B cell (primary cell): ENCODE measurements around the gene SPAM1. TPM values are rescaled to one million over a fixed set of nuclear protein-coding genes. Genes with fewer than 3 reads are reported as not detected.

Experiments
- ATAC-seq: fragments of 200-7000 bp; cut with Tn5 transposase; one replicate; pipeline ENCODE4 v1.10.0; 2021; ENCODE audit warnings: low read depth, mild to moderate bottlenecking, moderate number of reproducible peaks, moderate library complexity
- CTCF ChIA-PET: fragments of 350-600 bp; sonication (Branson Sonifier 250); formaldehyde crosslinking; loops from one replicate; lab custom pipeline; 2021; ENCODE audit warnings: antibody characterized with exemption, inconsistent platforms; lab: Charles Lee
- POLR2A ChIA-PET: fragments of 350-600 bp; sonication (Branson Sonifier 250); formaldehyde crosslinking; loops from one replicate; lab custom pipeline; 2021; ENCODE audit warnings: antibody characterized with exemption; lab: Charles Lee
- DNase-seq: peaks from one replicate; pipeline ENCODE4 v3.0.0; 2013
- H2AFZ ChIP-seq: 2 replicates; pipeline ENCODE4 v1.6.1; 2012; ENCODE audit warnings: mild to moderate bottlenecking, low read depth, low read length; ENCODE audit not compliant: insufficient read depth, poor library complexity, severe bottlenecking
- H3K27ac ChIP-seq, 2 donors: 1 replicate in 1 of 2; 2 replicates in 1 of 2; pipeline ENCODE4 v1.5.1; 2012 to 2013; ENCODE audit warnings: low read length in 2 of 2, mild to moderate bottlenecking in 2 of 2, moderate library complexity in 1 of 2
- H3K27me3 ChIP-seq, 4 experiments: fragments of 200-600 bp in 1 of 4; sonication (generic) in 1 of 4; replicated peaks in 1 of 4; 1 replicate in 2 of 4; 2 replicates in 2 of 4; pipeline versions ENCODE4 v1.6.1 to v1.7.0; 2013 to 2016; ENCODE audit warnings: low read length in 3 of 4, mild to moderate bottlenecking in 2 of 4, mixed read lengths in 1 of 4, moderate library complexity in 1 of 4; ENCODE audit not compliant: insufficient read depth in 4 of 4, control insufficient read depth in 3 of 4; ENCODE audit errors: control extremely low read depth in 1 of 4
- H3K36me3 ChIP-seq, 2 experiments: replicated peaks in 1 of 2; 1 replicate in 1 of 2; 2 replicates in 1 of 2; pipeline versions ENCODE4 v1.6.1 to v1.7.1; 2013; ENCODE audit warnings: low read length in 1 of 2; ENCODE audit not compliant: insufficient read depth in 2 of 2, control insufficient read depth in 1 of 2; ENCODE audit errors: control extremely low read depth in 1 of 2, extremely low read depth in 1 of 2
- H3K4me1 ChIP-seq, 2 donors: fragments of 200-600 bp in 1 of 2; sonication (generic) in 1 of 2; 1 replicate in 1 of 2; 2 replicates in 1 of 2; pipeline versions ENCODE4 v1.5.1 to v1.6.1; 2013 to 2017; ENCODE audit warnings: low read length in 2 of 2; ENCODE audit not compliant: control insufficient read depth in 2 of 2, insufficient read depth in 2 of 2
- H3K4me2 ChIP-seq: replicated peaks from 2 replicates; pipeline ENCODE3; 2012; ENCODE audit warnings: mild to moderate bottlenecking, low read depth, low read length; ENCODE audit not compliant: poor library complexity, severe bottlenecking
- H3K4me3 ChIP-seq, 5 experiments: fragments of 200-600 bp in 1 of 5; sonication (generic) in 1 of 5; 1 replicate in 3 of 5; 2 replicates in 2 of 5; pipeline versions ENCODE4 v1.5.1 to v1.7.0; 2011 to 2016; ENCODE audit warnings: low read length in 4 of 5, mild to moderate bottlenecking in 4 of 5, low read depth in 2 of 5, control low read depth in 1 of 5, moderate library complexity in 1 of 5; ENCODE audit not compliant: insufficient read depth in 1 of 5; ENCODE audit errors: control extremely low read depth in 1 of 5, extremely low read depth in 1 of 5
- H3K79me2 ChIP-seq: fragments of 200-600 bp; sonication (generic); one replicate; pipeline ENCODE4 v1.6.0; 2016; ENCODE audit warnings: low read length; ENCODE audit not compliant: control insufficient read depth, insufficient read depth
- H3K9ac ChIP-seq: fragments of 200-600 bp; sonication (generic); 2 replicates; pipeline ENCODE4 v1.6.1; 2017; ENCODE audit warnings: mild to moderate bottlenecking, low read length, moderate library complexity
- H3K9me3 ChIP-seq, 3 donors: one replicate each; pipeline versions ENCODE4 v1.6.1 to v1.7.1; 2013; ENCODE audit warnings: low read length in 2 of 3; ENCODE audit not compliant: control insufficient read depth in 2 of 3, insufficient read depth in 1 of 3; ENCODE audit errors: control extremely low read depth in 1 of 3
- H4K20me1 ChIP-seq: 2 replicates; pipeline ENCODE4 v1.6.0; 2012; ENCODE audit warnings: mild to moderate bottlenecking, low read length; ENCODE audit not compliant: insufficient read depth, control insufficient read depth, poor library complexity, severe bottlenecking
- H3K27ac Mint-ChIP-seq: one replicate; pipeline ENCODE4 v1.8.0; 2021; ENCODE audit warnings: mixed read lengths
- H3K27me3 Mint-ChIP-seq: one replicate; pipeline ENCODE4 v1.8.0; 2021; ENCODE audit warnings: mixed read lengths
- H3K4me1 Mint-ChIP-seq: one replicate; pipeline ENCODE4 v1.8.0; 2021; ENCODE audit warnings: mixed read lengths
- H3K4me3 Mint-ChIP-seq: one replicate; pipeline ENCODE4 v1.8.0; 2021; ENCODE audit warnings: mixed read lengths
- H3K9me3 Mint-ChIP-seq: one replicate; pipeline ENCODE4 v1.8.0; 2022; ENCODE audit warnings: mixed read lengths; ENCODE audit not compliant: insufficient read depth
- EZH2 ChIP-seq: IDR thresholded peaks from 2 replicates; pipeline ENCODE4 v1.6.1; 2012; ENCODE audit warnings: borderline replicate concordance, low read depth, mild to moderate bottlenecking, moderate library complexity, low read length; ENCODE audit not compliant: insufficient read depth, poor library complexity, severe bottlenecking
- WGBS: methylation state at CpG from one replicate; pipeline ENCODE4 v1.1.5; 2013; ENCODE audit warnings: missing lambda C conversion rate; ENCODE audit not compliant: insufficient coverage; 5-methylcytosine and 5-hydroxymethylcytosine counted together
- intact Hi-C: fragments of 100-400 bp; cut with micrococcal nuclease; formaldehyde crosslinking; loops from one replicate; pipeline ENCODE4 v1.10.0; 2022
- polyA plus RNA-seq: library from polyadenylated mRNA; depleted of rRNA; stranded (reverse); fragments of >200 nt; gene quantifications from 2 replicates; pipeline ENCODE4 v1.2.3, GENCODE V29; 2012
- total RNA-seq, 2 donors: library from RNA; stranded (reverse); fragments of 120-200 nt in 1 of 2; gene quantifications; 1 replicate in 1 of 2; 2 replicates in 1 of 2; pipeline versions ENCODE4 v1.2.3 to v1.2.4, GENCODE V29; 2013 to 2022
- TF ChIP-seq, protein P1 (sequence below): fragments of 200-600 bp; IDR thresholded peaks from one replicate; pipeline ENCODE4 v1.8.0; 2022; ENCODE audit warnings: antibody characterized with exemption, mild to moderate bottlenecking

Gene SPAM1
- total and polyA plus RNA-seq, 2 donors (not counting 1 experiment from before 2014, with no cell fraction given), result 0.04 TPM; not detected in 1

DNA sequence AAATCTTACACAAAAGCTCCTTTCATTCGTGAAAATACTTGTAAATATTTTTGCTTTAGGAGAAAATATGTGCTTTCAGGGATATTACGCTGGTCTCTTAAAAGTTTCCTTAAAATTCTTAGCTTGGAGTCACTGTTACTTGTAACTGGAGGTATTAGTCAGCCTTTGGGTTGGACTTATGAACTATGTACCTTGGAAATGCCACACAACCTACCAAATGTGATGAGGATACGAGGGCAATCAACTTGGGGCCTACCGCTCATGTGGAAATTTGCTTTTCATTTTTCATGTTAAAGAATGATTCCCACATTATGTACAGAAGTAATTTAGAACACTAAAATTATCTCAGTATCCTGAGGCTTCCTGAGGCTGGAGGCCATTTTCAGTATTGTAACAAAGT, 23.1 kb downstream of the SPAM1 start:
- intact Hi-C loops, result no loop called here

DNA sequence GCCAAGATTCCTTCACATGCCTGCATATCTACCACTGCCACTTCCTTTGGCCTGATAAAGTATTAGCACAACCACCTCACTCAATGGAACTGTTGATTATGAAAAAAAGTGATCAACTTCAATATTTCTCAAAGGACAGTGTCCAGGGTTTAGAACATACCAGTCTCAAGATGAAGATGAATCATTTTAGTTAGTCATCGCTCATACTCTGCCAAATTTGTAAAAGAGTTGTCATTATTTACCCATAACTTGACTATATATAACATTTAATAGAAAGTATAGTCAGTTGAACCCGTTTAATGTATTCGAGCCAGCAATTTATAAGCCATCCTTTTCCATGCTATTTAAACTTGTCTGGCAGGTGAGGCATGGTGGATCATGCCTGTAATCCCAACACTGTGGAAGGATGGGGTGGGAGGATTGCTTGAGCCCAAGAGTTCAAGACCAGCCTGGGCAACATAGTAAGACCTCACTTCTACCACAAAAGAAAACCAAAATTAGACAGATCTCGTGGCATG, 33.2 kb downstream of the SPAM1 start:
- 40% methylated on average over 1 of the region's 4 CpGs for WGBS
- ATAC-seq (no peak), DNase-seq (no peak)
- Histone ChIP-seq H3K9me3 (no peaks in the 10 kb centered on the region), H3K36me3 (no peaks in the 10 kb centered on the region), H3K9ac (no peak overlapping the region), H3K27ac (no peak overlapping the region), H3K27me3 (no peaks in the 10 kb centered on the region), H3K4me1 (no peaks in the 10 kb centered on the region), H4K20me1 (no peaks in the 10 kb centered on the region), H3K4me3 (no peak overlapping the region), H3K79me2 (no peaks in the 10 kb centered on the region), H2AFZ (no peak overlapping the region), H3K4me2 (no peak overlapping the region)
- TF ChIP-seq, protein P1, sequence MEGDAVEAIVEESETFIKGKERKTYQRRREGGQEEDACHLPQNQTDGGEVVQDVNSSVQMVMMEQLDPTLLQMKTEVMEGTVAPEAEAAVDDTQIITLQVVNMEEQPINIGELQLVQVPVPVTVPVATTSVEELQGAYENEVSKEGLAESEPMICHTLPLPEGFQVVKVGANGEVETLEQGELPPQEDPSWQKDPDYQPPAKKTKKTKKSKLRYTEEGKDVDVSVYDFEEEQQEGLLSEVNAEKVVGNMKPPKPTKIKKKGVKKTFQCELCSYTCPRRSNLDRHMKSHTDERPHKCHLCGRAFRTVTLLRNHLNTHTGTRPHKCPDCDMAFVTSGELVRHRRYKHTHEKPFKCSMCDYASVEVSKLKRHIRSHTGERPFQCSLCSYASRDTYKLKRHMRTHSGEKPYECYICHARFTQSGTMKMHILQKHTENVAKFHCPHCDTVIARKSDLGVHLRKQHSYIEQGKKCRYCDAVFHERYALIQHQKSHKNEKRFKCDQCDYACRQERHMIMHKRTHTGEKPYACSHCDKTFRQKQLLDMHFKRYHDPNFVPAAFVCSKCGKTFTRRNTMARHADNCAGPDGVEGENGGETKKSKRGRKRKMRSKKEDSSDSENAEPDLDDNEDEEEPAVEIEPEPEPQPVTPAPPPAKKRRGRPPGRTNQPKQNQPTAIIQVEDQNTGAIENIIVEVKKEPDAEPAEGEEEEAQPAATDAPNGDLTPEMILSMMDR, result no peak
- TF ChIP-seq EZH2, result no peak
- Mint-ChIP-seq H3K4me1 (no peaks in the 10 kb centered on the region), H3K27me3 (no peaks in the 10 kb centered on the region), H3K9me3 (no peaks in the 10 kb centered on the region), H3K4me3 (no peak overlapping the region), H3K27ac (no peak overlapping the region)
- intact Hi-C loops, result no loop called here
- CTCF ChIA-PET, result no interaction called here
- POLR2A ChIA-PET, result no interaction called here

More for the DNA sequence above, 23.1 kb downstream of the SPAM1 start:
- Mint-ChIP-seq H3K27ac (no peak overlapping the region), H3K4me3 (no peak overlapping the region), H3K4me1 (no peaks in the 10 kb centered on the region), H3K9me3 (no peaks in the 10 kb centered on the region), H3K27me3 (peaks cover 3% of the 10 kb centered on the region)
- CTCF ChIA-PET, result no interaction called here
- ATAC-seq (no peak), DNase-seq (no peak)
- Histone ChIP-seq H3K79me2 (no peaks in the 10 kb centered on the region), H3K9me3 (peaks cover 0 to 2% (median 0%) of the 10 kb centered on the region in 3 donors), H3K36me3 (no peaks in the 10 kb centered on the region), H3K27me3 (no peaks in the 10 kb centered on the region), H3K27ac (no peak overlapping the region), H2AFZ (no peak overlapping the region), H3K4me1 (no peaks in the 10 kb centered on the region), H3K4me3 (no peak overlapping the region), H4K20me1 (no peaks in the 10 kb centered on the region), H3K9ac (no peak overlapping the region), H3K4me2 (no peak overlapping the region)
- 100% methylated on average over 1 of the region's 4 CpGs for WGBS
- TF ChIP-seq, protein P1, result no peak
- no peak for TF ChIP-seq EZH2
- POLR2A ChIA-PET, result no interaction called here
